H7 (cell line): Measurements from ENCODE around the gene ESPNL. TPM values are rescaled to one million over a fixed set of nuclear protein-coding genes. Genes with fewer than 3 reads are reported as not detected.

Experiments
- DNase-seq: peaks from one replicate; pipeline ENCODE4 v3.0.0; 2012
- H3K27me3 ChIP-seq: 2 replicates; pipeline ENCODE4 v1.6.0; 2011; ENCODE audit warnings: mild to moderate bottlenecking, low read length; ENCODE audit not compliant: control insufficient read depth, insufficient read depth
- H3K36me3 ChIP-seq: replicated peaks from 2 replicates; pipeline ENCODE4 v1.5.1; 2011; ENCODE audit warnings: low read length; ENCODE audit not compliant: control insufficient read depth, insufficient read depth
- H3K4me3 ChIP-seq: 2 replicates; pipeline ENCODE4 v1.5.1; 2011; ENCODE audit warnings: low read depth, mild to moderate bottlenecking, control low read depth, low read length, moderate library complexity; ENCODE audit not compliant: insufficient read depth
- total RNA-seq: library from RNA; depleted of rRNA; stranded (reverse); fragments of >200 nt; shearing (Covaris generic); gene quantifications from 2 replicates; pipeline ENCODE4 v1.2.3, GENCODE V29; 2014

Gene ESPNL
- total RNA-seq, 1 experiment from 2014 or later = 1.5 TPM

GRCh38 chr2:238132463-238133450, 32.6 kb downstream of the ESPNL start:
- H3K36me3 ChIP-seq = no peaks in the 10 kb centered on the region
- DNase-seq = no peak
- no peak overlapping the region for H3K4me3 ChIP-seq

GRCh38 chr2:238133499-238134392, 33.6 kb downstream of the ESPNL start:
- peak; percentile 82 for DNase-seq
- Histone ChIP-seq H3K27me3 (no peaks in the 10 kb centered on the region), H3K36me3 (no peaks in the 10 kb centered on the region), H3K4me3 (no peak overlapping the region)

More at GRCh38 chr2:238132463-238133450, 32.6 kb downstream of the ESPNL start:
- no peaks in the 10 kb centered on the region for H3K27me3 ChIP-seq

- H3K4me3 ChIP-seq = no peak overlapping the region
- no peaks in the 10 kb centered on the region for H3K27me3 ChIP-seq
- no peak for DNase-seq
- H3K36me3 ChIP-seq = no peaks in the 10 kb centered on the region
These were observed 34.2 kb downstream of the ESPNL start for GRCh38 chr2:238134393-238134785.

- DNase-seq = no peak
These were observed 35.5 kb downstream of the ESPNL start for GRCh38 chr2:238135601-238136150.

GRCh38 chr2:238136820-238137537, 36.8 kb downstream of the ESPNL start:
- H3K4me3 ChIP-seq = no peak overlapping the region
- no peak for DNase-seq
- H3K36me3 ChIP-seq = no peaks in the 10 kb centered on the region
- no peaks in the 10 kb centered on the region for H3K27me3 ChIP-seq

More at GRCh38 chr2:238135601-238136150, 35.5 kb downstream of the ESPNL start:
- Histone ChIP-seq H3K27me3 (no peaks in the 10 kb centered on the region), H3K36me3 (no peaks in the 10 kb centered on the region), H3K4me3 (no peak overlapping the region)

- no peak for DNase-seq
- Histone ChIP-seq H3K36me3 (no peaks in the 10 kb centered on the region), H3K4me3 (no peak overlapping the region), H3K27me3 (no peaks in the 10 kb centered on the region)
These were observed 37.7 kb downstream of the ESPNL start for GRCh38 chr2:238137885-238138284.

GRCh38 chr2:238138331-238139195, 38.4 kb downstream of the ESPNL start, which contains the start of gene KLHL30:
KLHL30 (plus strand) TSS chr2:238138668; CDS start chr2:238140755, 2,087 bp downstream.
- Histone ChIP-seq H3K36me3 (no peaks in the 10 kb centered on the region), H3K27me3 (no peaks in the 10 kb centered on the region), H3K4me3 (no peak within 1 kb of the TSS)
- no peak for DNase-seq

- Histone ChIP-seq H3K36me3 (no peaks in the 10 kb centered on the region), H3K27me3 (no peaks in the 10 kb centered on the region), H3K4me3 (no peak overlapping the region)
- DNase-seq = peak; percentile 94
These were observed 39.3 kb downstream of the ESPNL start for GRCh38 chr2:238139196-238140039.

GRCh38 chr2:238140040-238140439, 39.9 kb downstream of the ESPNL start:
- Histone ChIP-seq H3K27me3 (no peaks in the 10 kb centered on the region), H3K4me3 (no peak overlapping the region), H3K36me3 (no peaks in the 10 kb centered on the region)
- DNase-seq = no peak

- Histone ChIP-seq H3K4me3 (no peak overlapping the region), H3K36me3 (no peaks in the 10 kb centered on the region), H3K27me3 (no peaks in the 10 kb centered on the region)
- DNase-seq = no peak
These were observed 40.8 kb downstream of the ESPNL start for GRCh38 chr2:238140721-238141540.

GRCh38 chr2:238141541-238142318, 41.6 kb downstream of the ESPNL start:
- Histone ChIP-seq H3K27me3 (no peaks in the 10 kb centered on the region), H3K4me3 (no peak overlapping the region), H3K36me3 (no peaks in the 10 kb centered on the region)
- no peak for DNase-seq
